Measurements from ENCODE around the gene UBTF. TPM values are rescaled to one million over a fixed set of nuclear protein-coding genes. Genes with fewer than 3 reads are reported as not detected.

Gene UBTF
- total and polyA plus RNA-seq, 7 experiments from 2014 or later: 49.0 to 303 (median 162) TPM

GRCh38 chr17:44232061-44232460, 12.6 kb upstream of the UBTF start:
- DNase-seq (no peak), ATAC-seq (no peak)
- no peaks in the 10 kb centered on the region for H3K9me3 ChIP-seq (ENCODE audit: control insufficient read depth in 2 of 3, low read length in 3 of 3)
- no peaks in the 10 kb centered on the region for H3K4me1 ChIP-seq (ENCODE audit: control insufficient read depth in 2 of 2, insufficient read depth in 2 of 2, low read length in 2 of 2)
- H3K27ac ChIP-seq (ENCODE audit: low read depth, low read length): no peak overlapping the region
- POLR2A ChIA-PET: interaction anchor here (0.7 kb wide), 1 partner anchor 173 kb away, joined by 3 read pairs; no protein-coding TSS in a partner anchor
- intact Hi-C loops (cut with micrococcal nuclease): no loop called here
- peaks cover 0 to 8% (median 0%) of the 10 kb centered on the region in 5 donors for H3K27me3 Mint-ChIP-seq
- peaks cover 0 to 3% (median 0%) of the 10 kb centered on the region in 11 donors for H3K9me3 Mint-ChIP-seq
- CTCF ChIA-PET: interaction anchor here (0.7 kb wide), 1 partner anchor 1966 kb away, joined by 3 read pairs; no protein-coding TSS in a partner anchor
- peaks cover 0 to 8% (median 4%) of the 10 kb centered on the region in 7 donors for H3K4me1 Mint-ChIP-seq
- H3K4me3 ChIP-seq (ENCODE audit: low read length): no peak overlapping the region
- H3K36me3 Mint-ChIP-seq: no peaks in the 10 kb centered on the region
- no peaks in the 10 kb centered on the region for H3K36me3 ChIP-seq (ENCODE audit: control insufficient read depth in 2 of 3, insufficient read depth in 3 of 3, low read length in 3 of 3)
- no peaks in the 10 kb centered on the region for H3K27me3 ChIP-seq (ENCODE audit: control insufficient read depth in 2 of 2, insufficient read depth in 2 of 2, low read length in 2 of 2)
- no peak overlapping the region for H3K27ac Mint-ChIP-seq
- no peak overlapping the region for H3K4me3 Mint-ChIP-seq

DNA sequence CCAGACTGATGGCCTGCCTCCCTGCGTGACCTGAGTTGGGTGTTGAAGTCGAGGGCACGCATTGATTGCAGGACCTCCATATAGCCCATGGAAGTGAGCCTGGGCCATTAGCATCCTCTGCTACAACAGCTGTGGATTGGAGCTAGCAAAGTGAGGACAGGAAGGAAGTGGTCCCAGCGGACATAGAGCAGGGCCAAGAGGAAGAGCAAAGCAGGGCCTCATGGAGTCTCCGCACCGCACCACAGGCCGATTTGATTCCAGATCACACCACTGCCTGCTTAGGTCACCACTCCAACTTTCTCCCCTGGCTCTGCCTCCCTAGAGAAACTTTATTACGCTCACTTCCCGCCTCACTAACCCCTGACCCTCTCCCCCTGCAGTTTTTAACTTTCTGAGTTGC, 10.7 kb upstream of the UBTF start:
- Mint-ChIP-seq H3K4me1 (peaks cover 0 to 6% (median 4%) of the 10 kb centered on the region in 7 donors), H3K27ac (no peak overlapping the region), H3K27me3 (peaks cover 0 to 8% (median 0%) of the 10 kb centered on the region in 5 donors), H3K4me3 (no peak overlapping the region), H3K36me3 (no peaks in the 10 kb centered on the region), H3K9me3 (peaks cover 0 to 1% (median 0%) of the 10 kb centered on the region in 11 donors)
- H3K4me3 ChIP-seq (ENCODE audit: low read length): no peak overlapping the region
- no peaks in the 10 kb centered on the region for H3K27me3 ChIP-seq (ENCODE audit: control insufficient read depth in 2 of 2, insufficient read depth in 2 of 2, low read length in 2 of 2)
- DNase-seq: no peak
- POLR2A ChIA-PET: interaction anchor here (0.6 to 1.3 kb wide), 3 partner anchors 9 to 100 kb away, joined by 3 to 5 read pairs (median 3); no protein-coding TSS in a partner anchor
- H3K9me3 ChIP-seq (ENCODE audit: control insufficient read depth in 2 of 3, low read length in 3 of 3): no peaks in the 10 kb centered on the region
- H3K27ac ChIP-seq (ENCODE audit: low read depth, low read length): no peak overlapping the region
- intact Hi-C loops (cut with micrococcal nuclease): no loop called here
- H3K4me1 ChIP-seq (ENCODE audit: control insufficient read depth in 2 of 2, insufficient read depth in 2 of 2, low read length in 2 of 2): no peaks in the 10 kb centered on the region
- ATAC-seq: no peak
- CTCF ChIA-PET: no interaction called here
- H3K36me3 ChIP-seq (ENCODE audit: control insufficient read depth in 2 of 3, insufficient read depth in 3 of 3, low read length in 3 of 3): no peaks in the 10 kb centered on the region

DNA sequence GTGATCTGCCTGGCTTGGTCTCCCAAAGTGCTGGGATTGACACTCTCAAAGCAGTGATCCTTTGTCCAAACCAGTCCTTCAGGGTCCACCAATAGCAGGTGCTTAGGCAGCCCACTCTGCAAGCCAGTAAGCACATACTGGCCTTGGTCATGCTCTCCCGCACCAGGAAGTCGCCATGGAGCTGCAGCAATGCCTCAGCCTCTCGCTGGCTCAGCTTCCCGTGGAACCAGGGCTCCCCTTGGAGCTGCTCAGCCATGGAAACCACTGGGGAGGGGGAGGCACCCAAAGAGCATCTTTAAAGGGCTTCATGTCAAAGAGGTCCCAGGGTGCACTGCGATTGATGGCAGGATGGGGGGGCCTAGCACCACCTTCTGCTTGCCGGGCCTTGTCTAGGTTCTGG, 9.6 kb upstream of the UBTF start:
- CTCF ChIA-PET: no interaction called here

GRCh38 chr17:44223541-44224071, 4.1 kb upstream of the UBTF start:
- Histone ChIP-seq H3K4me3 (ENCODE audit: low read length) (no peak overlapping the region), H3K27ac (ENCODE audit: low read depth, low read length) (no peak overlapping the region), H3K4me1 (ENCODE audit: control insufficient read depth in 2 of 2, insufficient read depth in 2 of 2, low read length in 2 of 2) (no peaks in the 10 kb centered on the region), H3K27me3 (ENCODE audit: control insufficient read depth in 2 of 2, insufficient read depth in 2 of 2, low read length in 2 of 2) (no peaks in the 10 kb centered on the region), H3K9me3 (ENCODE audit: control insufficient read depth in 2 of 3, low read length in 3 of 3) (no peaks in the 10 kb centered on the region), H3K36me3 (ENCODE audit: control insufficient read depth in 2 of 3, insufficient read depth in 3 of 3, low read length in 3 of 3) (peaks cover 0 to 11% (median 0%) of the 10 kb centered on the region in 3 experiments)
- intact Hi-C loops (cut with micrococcal nuclease): loop anchor here in 1 of 2 donors (5.0 kb wide), 1 partner anchor 44 kb away; the partner anchor contains the start of gene SLC4A1
- H3K4me3 Mint-ChIP-seq: peak overlapping the region in 4 of 10 donors; percentile 51 to 99 (median 78)
- peak overlapping the region in 7 of 9 donors; percentile 28 to 94 (median 62) for H3K27ac Mint-ChIP-seq
- ChIA-PET POLR2A (interaction anchor here (1.3 to 5.7 kb wide), 2 partner anchors 102 to 121 kb away, joined by 3 to 102 read pairs; partner anchors contain the start of genes GRN and SLC25A39), CTCF (no interaction called here)
- H3K27me3 Mint-ChIP-seq: peaks cover 0 to 2% (median 0%) of the 10 kb centered on the region in 5 donors
- no peaks in the 10 kb centered on the region for H3K36me3 Mint-ChIP-seq
- no peak for DNase-seq
- H3K4me1 Mint-ChIP-seq: peaks cover 8 to 16% (median 11%) of the 10 kb centered on the region in 7 donors
- H3K9me3 Mint-ChIP-seq: peaks cover 0 to 5% (median 0%) of the 10 kb centered on the region in 11 donors
- no peak for ATAC-seq

More for the DNA sequence above, 9.6 kb upstream of the UBTF start:
- no peaks in the 10 kb centered on the region for H3K9me3 ChIP-seq (ENCODE audit: control insufficient read depth in 2 of 3, low read length in 3 of 3)
- Mint-ChIP-seq H3K36me3 (no peaks in the 10 kb centered on the region), H3K9me3 (no peaks in the 10 kb centered on the region), H3K27me3 (peaks cover 0 to 10% (median 0%) of the 10 kb centered on the region in 5 donors), H3K4me1 (peaks cover 0 to 2% (median 0%) of the 10 kb centered on the region in 7 donors), H3K4me3 (no peak overlapping the region), H3K27ac (no peak overlapping the region)
- H3K27ac ChIP-seq (ENCODE audit: low read depth, low read length): no peak overlapping the region
- no peak for DNase-seq
- POLR2A ChIA-PET: interaction anchor here (1.3 kb wide), 1 partner anchor 8 kb away, joined by 5 read pairs; no protein-coding TSS in a partner anchor
- H3K36me3 ChIP-seq (ENCODE audit: control insufficient read depth in 2 of 3, insufficient read depth in 3 of 3, low read length in 3 of 3): no peaks in the 10 kb centered on the region
- intact Hi-C loops (cut with micrococcal nuclease): no loop called here
- ATAC-seq: no peak
- H3K4me3 ChIP-seq (ENCODE audit: low read length): no peak overlapping the region
- H3K27me3 ChIP-seq (ENCODE audit: control insufficient read depth in 2 of 2, insufficient read depth in 2 of 2, low read length in 2 of 2): no peaks in the 10 kb centered on the region
- H3K4me1 ChIP-seq (ENCODE audit: control insufficient read depth in 2 of 2, insufficient read depth in 2 of 2, low read length in 2 of 2): no peaks in the 10 kb centered on the region

- H3K36me3 Mint-ChIP-seq: peaks cover 0 to 5% (median 0%) of the 10 kb centered on the region in 5 donors
- peak overlapping the region; percentile 93 to 99 (median 95) for H3K27ac Mint-ChIP-seq
- Histone ChIP-seq H3K4me1 (ENCODE audit: control insufficient read depth in 2 of 2, insufficient read depth in 2 of 2, low read length in 2 of 2) (peaks cover 5 to 10% of the 10 kb centered on the region in 2 donors), H3K36me3 (ENCODE audit: control insufficient read depth in 2 of 3, insufficient read depth in 3 of 3, low read length in 3 of 3) (peaks cover 0 to 11% (median 0%) of the 10 kb centered on the region in 3 experiments), H3K27ac (ENCODE audit: low read depth, low read length) (peak overlapping the region; percentile 90), H3K9me3 (ENCODE audit: control insufficient read depth in 2 of 3, low read length in 3 of 3) (no peaks in the 10 kb centered on the region), H3K4me3 (ENCODE audit: low read length) (peak overlapping the region; percentile 96), H3K27me3 (ENCODE audit: control insufficient read depth in 2 of 2, insufficient read depth in 2 of 2, low read length in 2 of 2) (no peaks in the 10 kb centered on the region)
- DNase-seq (peak in 6 of 9 donors; percentile 26 to 57 (median 40)), ATAC-seq (no peak)
- CTCF ChIA-PET: interaction anchor here (0.6 to 4.4 kb wide), 6 partner anchors 11 to 1150 kb away, joined by 3 to 33 read pairs (median 4); no protein-coding TSS in a partner anchor
- peak overlapping the region; percentile 93 to 99 (median 96) for H3K4me3 Mint-ChIP-seq
- POLR2A ChIA-PET: interaction anchor here (0.6 to 14.1 kb wide), 13 partner anchors 13 to 1958 kb away, joined by 3 to 319 read pairs (median 21); partner anchors contain the start of genes ATXN7L3, RUNDC3A, SLC25A39 and TMUB2
- H3K4me1 Mint-ChIP-seq: peaks cover 13 to 21% (median 16%) of the 10 kb centered on the region in 7 donors
- H3K9me3 Mint-ChIP-seq: peaks cover 0 to 5% (median 0%) of the 10 kb centered on the region in 11 donors
- intact Hi-C loops (cut with micrococcal nuclease): loop anchor here in 1 of 2 donors (5.0 kb wide), 1 partner anchor 45 kb away; the partner anchor contains the start of gene SLC4A1
- peaks cover 0 to 2% (median 0%) of the 10 kb centered on the region in 5 donors for H3K27me3 Mint-ChIP-seq
Measured at GRCh38 chr17:44222112-44222869, 2.8 kb upstream of the UBTF start.

GRCh38 chr17:44221862-44222111, 2.3 kb upstream of the UBTF start:
- intact Hi-C loops (cut with micrococcal nuclease): loop anchor here in 1 of 2 donors (1.0 to 5.0 kb wide), 4 partner anchors 25 to 98 kb away; partner anchors contain the start of genes HDAC5, RUNDC3A and SLC4A1
- H3K9me3 Mint-ChIP-seq: peaks cover 0 to 5% (median 0%) of the 10 kb centered on the region in 11 donors
- Histone ChIP-seq H3K4me3 (ENCODE audit: low read length) (peak overlapping the region; percentile 96), H3K36me3 (ENCODE audit: control insufficient read depth in 2 of 3, insufficient read depth in 3 of 3, low read length in 3 of 3) (peaks cover 0 to 11% (median 0%) of the 10 kb centered on the region in 3 experiments), H3K4me1 (ENCODE audit: control insufficient read depth in 2 of 2, insufficient read depth in 2 of 2, low read length in 2 of 2) (peaks cover 10 to 15% of the 10 kb centered on the region in 2 donors), H3K27me3 (ENCODE audit: control insufficient read depth in 2 of 2, insufficient read depth in 2 of 2, low read length in 2 of 2) (no peaks in the 10 kb centered on the region), H3K9me3 (ENCODE audit: control insufficient read depth in 2 of 3, low read length in 3 of 3) (no peaks in the 10 kb centered on the region), H3K27ac (ENCODE audit: low read depth, low read length) (peak overlapping the region; percentile 90)
- peaks cover 0 to 2% (median 0%) of the 10 kb centered on the region in 5 donors for H3K27me3 Mint-ChIP-seq
- peak overlapping the region; percentile 93 to 99 (median 95) for H3K27ac Mint-ChIP-seq
- ATAC-seq: no peak
- H3K4me3 Mint-ChIP-seq: peak overlapping the region; percentile 93 to 99 (median 96)
- peaks cover 0 to 9% (median 0%) of the 10 kb centered on the region in 5 donors for H3K36me3 Mint-ChIP-seq
- ChIA-PET CTCF (interaction anchor here (0.6 to 4.4 kb wide), 7 partner anchors 11 to 1149 kb away, joined by 3 to 33 read pairs (median 3); no protein-coding TSS in a partner anchor), POLR2A (interaction anchor here (0.9 to 14.1 kb wide), 13 partner anchors 13 to 282 kb away, joined by 3 to 319 read pairs (median 21); partner anchors contain the start of genes ATXN7L3, RUNDC3A, SLC25A39 and TMUB2)
- peaks cover 18 to 25% (median 20%) of the 10 kb centered on the region in 7 donors for H3K4me1 Mint-ChIP-seq
- DNase-seq: peak in 3 of 9 donors; percentile 34 to 48 (median 43)
